Large intestine (tissue), 3 donors: ENCODE results near the gene CPE. TPM values are rescaled to one million over a fixed set of nuclear protein-coding genes. Genes with fewer than 3 reads are reported as not detected.
"Not testable (repeated sequence)": the region's sequence is repeated elsewhere in the genome, so short reads cannot be mapped to it uniquely, and the experiment has no call there.

Source experiments
- DNase-seq, 2 donors: peaks; one replicate each; pipeline versions ENCODE4 v3.0.0 to v3.0.0-alpha.2; 2013
- H3K27ac ChIP-seq: one replicate; pipeline ENCODE4 v1.5.1; 2013; ENCODE audit warnings: low read length
- H3K27me3 ChIP-seq: 2 replicates; pipeline ENCODE4 v1.6.1; 2013; ENCODE audit warnings: low read length; ENCODE audit not compliant: control insufficient read depth, insufficient read depth
- H3K36me3 ChIP-seq: 2 replicates; pipeline ENCODE4 v1.6.1; 2013; ENCODE audit warnings: low read length; ENCODE audit not compliant: control insufficient read depth, insufficient read depth
- H3K4me1 ChIP-seq: one replicate; pipeline ENCODE4 v1.6.1; 2013; ENCODE audit warnings: low read length; ENCODE audit not compliant: control insufficient read depth, insufficient read depth
- H3K4me3 ChIP-seq: one replicate; pipeline ENCODE4 v1.5.1; 2013; ENCODE audit warnings: low read length
- H3K9me3 ChIP-seq: one replicate; pipeline ENCODE4 v1.6.1; 2013; ENCODE audit warnings: mild to moderate bottlenecking, low read depth, low read length, moderate library complexity; ENCODE audit not compliant: control insufficient read depth
- WGBS: methylation state at CpG from one replicate; pipeline ENCODE4 v1.1.5; 2013; ENCODE audit warnings: low lambda C conversion rate; ENCODE audit not compliant: insufficient coverage; 5-methylcytosine and 5-hydroxymethylcytosine counted together
- polyA plus RNA-seq: library from polyadenylated mRNA; unstranded; fragments of 120-200 nt; gene quantifications from one replicate; pipeline ENCODE4 v1.2.1, GENCODE V29; 2013

CPE gene
- polyA plus RNA-seq, 1 donor = 162 TPM

- H3K9me3 ChIP-seq = no peaks in the 10 kb centered on the region
- H3K4me3 ChIP-seq = no peak overlapping the region
- no peak for DNase-seq
- H3K4me1 ChIP-seq = no peaks in the 10 kb centered on the region
- 100% methylated on average over 1 of the region's 2 CpGs for WGBS
- H3K27ac ChIP-seq = no peak overlapping the region
- no peaks in the 10 kb centered on the region for H3K27me3 ChIP-seq
- no peaks in the 10 kb centered on the region for H3K36me3 ChIP-seq
Observed at GRCh38 chr4:165428957-165429356, 50.1 kb downstream of the CPE start.

DNA sequence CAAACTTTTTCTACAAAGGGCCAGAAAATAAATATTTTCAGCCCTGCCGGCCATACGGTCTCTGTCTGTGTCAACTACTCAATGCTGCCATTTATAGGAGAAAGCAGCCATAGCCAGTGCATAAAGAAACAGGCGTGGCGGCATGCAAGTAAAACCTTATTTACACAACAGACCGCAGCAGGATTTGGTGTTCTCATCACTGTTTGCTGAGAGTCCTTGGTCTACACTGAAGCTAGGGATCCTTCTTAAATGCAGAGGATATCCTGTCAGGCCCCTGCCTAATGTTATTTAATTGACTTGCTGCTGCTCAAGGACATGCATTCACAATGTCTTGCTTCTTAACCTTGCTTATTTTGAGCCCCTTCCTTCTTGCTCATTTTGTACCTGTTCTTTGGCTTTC, 54.7 kb downstream of the CPE start:
- no peaks in the 10 kb centered on the region for H3K4me1 ChIP-seq
- no peak overlapping the region for H3K27ac ChIP-seq
- WGBS = no CpG with 5 or more reads among the region's 5 CpGs
- no peaks in the 10 kb centered on the region for H3K36me3 ChIP-seq
- H3K4me3 ChIP-seq = no peak overlapping the region
- no peaks in the 10 kb centered on the region for H3K27me3 ChIP-seq
- H3K9me3 ChIP-seq = no peaks in the 10 kb centered on the region
- DNase-seq = no peak

DNA sequence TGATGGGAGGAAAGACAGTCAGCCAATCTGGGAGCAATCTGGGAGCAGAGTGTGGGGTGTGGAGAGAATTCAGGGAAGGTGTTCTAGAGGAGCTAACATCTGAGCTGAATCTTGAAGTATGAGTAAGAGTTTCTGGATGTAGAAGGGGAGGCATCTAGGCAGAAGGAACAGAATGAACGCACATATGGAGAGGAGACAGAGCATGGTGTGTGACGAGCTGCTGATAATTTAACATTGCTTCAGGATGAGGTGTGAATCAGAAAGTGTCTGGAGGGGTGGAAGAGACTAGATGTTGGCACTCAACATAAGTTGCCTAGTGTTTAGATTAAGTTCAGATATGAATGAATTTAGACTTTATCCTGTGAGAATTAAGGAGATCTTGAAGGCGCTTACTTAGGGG, 58.9 kb downstream of the CPE start:
- H3K4me1 ChIP-seq = no peaks in the 10 kb centered on the region
- H3K27me3 ChIP-seq = no peaks in the 10 kb centered on the region
- H3K27ac ChIP-seq = no peak overlapping the region
- 100% methylated on average over 2 of the region's 3 CpGs for WGBS
- no peaks in the 10 kb centered on the region for H3K9me3 ChIP-seq
- no peak overlapping the region for H3K4me3 ChIP-seq
- no peaks in the 10 kb centered on the region for H3K36me3 ChIP-seq
- no peak for DNase-seq

GRCh38 chr4:165439344-165439743, 60.5 kb downstream of the CPE start:
- Histone ChIP-seq H3K36me3 (no peaks in the 10 kb centered on the region), H3K9me3 (no peaks in the 10 kb centered on the region), H3K4me1 (no peaks in the 10 kb centered on the region), H3K27ac (no peak overlapping the region), H3K27me3 (no peaks in the 10 kb centered on the region), H3K4me3 (no peak overlapping the region)
- DNase-seq = no peak
- 79% methylated on average over 2 of the region's 2 CpGs for WGBS

DNA sequence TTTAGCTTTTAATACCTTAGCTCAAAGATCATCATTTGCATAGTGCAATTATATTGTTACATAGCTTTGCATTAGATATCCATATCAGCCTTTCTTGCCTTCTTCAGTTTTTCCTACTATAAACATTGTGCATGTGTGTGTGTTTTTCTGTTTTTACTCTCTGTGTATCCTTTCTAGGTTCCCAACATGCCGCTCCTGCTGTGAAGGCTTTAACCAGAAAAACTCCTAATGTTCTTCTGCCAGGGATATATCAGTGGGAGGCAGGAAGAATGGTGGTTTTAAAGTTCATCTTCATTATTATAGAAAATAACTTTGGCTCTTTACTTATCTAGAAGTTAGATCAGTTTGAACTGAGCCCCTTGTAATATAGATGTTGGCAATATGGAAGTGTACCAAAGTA, 61.2 kb downstream of the CPE start:
- Histone ChIP-seq H3K9me3 (no peaks in the 10 kb centered on the region), H3K27ac (no peak overlapping the region), H3K4me1 (no peaks in the 10 kb centered on the region), H3K27me3 (no peaks in the 10 kb centered on the region), H3K4me3 (no peak overlapping the region), H3K36me3 (no peaks in the 10 kb centered on the region)
- 78% methylated on average over 1 of the region's 1 CpG for WGBS
- DNase-seq = no peak

GRCh38 chr4:165440415-165441158, 61.8 kb downstream of the CPE start:
- H3K9me3 ChIP-seq = no peaks in the 10 kb centered on the region
- H3K4me1 ChIP-seq = no peaks in the 10 kb centered on the region
- no peak overlapping the region for H3K4me3 ChIP-seq
- H3K27ac ChIP-seq = no peak overlapping the region
- no peaks in the 10 kb centered on the region for H3K27me3 ChIP-seq
- WGBS = no CpG with 5 or more reads among the region's 7 CpGs
- peak in 1 of 2 donors; percentile 2 for DNase-seq
- H3K36me3 ChIP-seq = no peaks in the 10 kb centered on the region

GRCh38 chr4:165443276-165443675, 64.5 kb downstream of the CPE start:
- H3K4me3 ChIP-seq = no peak overlapping the region
- no peak for DNase-seq
- no peaks in the 10 kb centered on the region for H3K36me3 ChIP-seq
- no peaks in the 10 kb centered on the region for H3K27me3 ChIP-seq
- no peak overlapping the region for H3K27ac ChIP-seq
- no peaks in the 10 kb centered on the region for H3K4me1 ChIP-seq
- WGBS = 67% methylated on average over 1 of the region's 1 CpG
- H3K9me3 ChIP-seq = no peaks in the 10 kb centered on the region

DNA sequence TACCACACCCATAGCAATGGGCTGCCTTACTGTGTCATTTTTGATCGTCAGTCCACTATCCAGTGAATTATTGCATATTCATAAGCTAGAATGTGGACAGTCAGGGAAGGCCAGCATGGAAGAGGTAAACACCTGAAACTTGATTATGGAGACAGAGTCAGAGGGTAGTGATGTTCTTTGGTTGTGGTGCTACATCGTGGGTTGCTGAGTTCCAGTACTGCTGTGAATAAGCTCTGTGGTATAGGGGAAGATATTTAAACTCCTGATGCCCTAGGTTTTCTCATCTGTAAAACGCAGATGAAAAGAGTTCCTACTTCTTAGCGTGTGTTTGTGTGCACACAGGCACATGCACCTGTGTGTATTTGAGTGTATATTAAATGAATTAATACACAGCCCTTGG, 69.9 kb downstream of the CPE start:
- Histone ChIP-seq H3K36me3 (no peaks in the 10 kb centered on the region), H3K27ac (no peak overlapping the region), H3K4me1 (no peaks in the 10 kb centered on the region), H3K4me3 (no peak overlapping the region), H3K9me3 (no peaks in the 10 kb centered on the region), H3K27me3 (no peaks in the 10 kb centered on the region)
- DNase-seq = no peak
- 80% methylated on average over 1 of the region's 4 CpGs for WGBS

- Histone ChIP-seq H3K36me3 (no peaks in the 10 kb centered on the region), H3K27me3 (no peaks in the 10 kb centered on the region), H3K27ac (no peak overlapping the region), H3K9me3 (no peaks in the 10 kb centered on the region), H3K4me1 (no peaks in the 10 kb centered on the region), H3K4me3 (no peak overlapping the region)
- no peak for DNase-seq
- WGBS = 90% methylated on average over 2 of the region's 6 CpGs
Observed at GRCh38 chr4:165449333-165449732, 70.5 kb downstream of the CPE start.

DNA sequence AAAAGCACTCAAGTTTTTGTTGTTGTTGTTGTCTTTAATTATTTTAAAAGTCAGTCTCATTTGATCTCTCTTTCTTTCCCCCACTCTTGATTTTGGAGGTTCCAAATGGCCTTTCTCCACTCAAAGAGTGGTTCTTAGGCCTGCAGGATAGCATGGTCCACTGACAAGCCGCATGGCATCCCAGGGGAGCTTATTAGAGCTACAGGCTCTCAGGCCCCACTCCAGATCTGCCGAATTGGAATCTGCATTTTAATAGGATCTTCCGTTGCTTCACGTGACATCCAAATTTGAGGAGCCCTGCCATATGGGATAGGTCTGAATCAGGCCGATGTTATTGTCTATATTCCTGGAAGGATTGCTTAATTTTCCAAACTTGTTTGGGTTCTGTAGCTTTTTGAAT, 72.1 kb downstream of the CPE start:
- no CpG with 5 or more reads among the region's 5 CpGs for WGBS

GRCh38 chr4:165453140-165453539, 74.3 kb downstream of the CPE start:
- not testable (repeated sequence) for H3K27me3 ChIP-seq, H3K4me1 ChIP-seq, DNase-seq, H3K9me3 ChIP-seq, H3K27ac ChIP-seq, H3K4me3 ChIP-seq, H3K36me3 ChIP-seq
- 84% methylated on average over 5 of the region's 5 CpGs for WGBS

More for the DNA sequence above, 72.1 kb downstream of the CPE start:
- Histone ChIP-seq H3K27ac (no peak overlapping the region), H3K4me1 (no peaks in the 10 kb centered on the region), H3K4me3 (no peak overlapping the region), H3K36me3 (no peaks in the 10 kb centered on the region), H3K9me3 (no peaks in the 10 kb centered on the region), H3K27me3 (no peaks in the 10 kb centered on the region)
- DNase-seq = no peak
